ENCODE data around the gene BBX. TPM values are rescaled to one million over a fixed set of nuclear protein-coding genes. Genes with fewer than 3 reads are reported as not detected.
A peak's percentile ranks its signal among the peaks of the same experiment; 100 is the strongest.

Gene BBX
- total and polyA plus RNA-seq, 2 of the 13 experiments (the other 11 are each of a cell fraction or from before 2014, with no cell fraction given): 13.7 to 23.2 TPM

- Histone ChIP-seq H3K4me2 (ENCODE audit: low read depth, low read length) (peak overlapping the region; percentile 37), H3K4me1 (ENCODE audit: insufficient read depth, low read length) (peaks cover 75% of the 10 kb centered on the region), H2AFZ (ENCODE audit: low read length) (no peak overlapping the region), H3K27me3 (ENCODE audit: control insufficient read depth in 1 of 2, insufficient read depth in 2 of 2, low read length in 2 of 2) (no peaks in the 10 kb centered on the region), H3K9ac (ENCODE audit: insufficient read depth, low read depth, low read length) (no peak overlapping the region), H3K9me3 (ENCODE audit: low read length) (no peaks in the 10 kb centered on the region), H4K20me1 (ENCODE audit: insufficient read depth, low read length) (no peaks in the 10 kb centered on the region), H3K36me3 (replicated peaks in 1 of 2; ENCODE audit: control insufficient read depth in 1 of 2, insufficient read depth in 2 of 2, low read length in 2 of 2) (no peaks in the 10 kb centered on the region; a peak in 1 of 5 replicates), H3K79me2 (ENCODE audit: insufficient read depth, low read length) (peaks cover 3% of the 10 kb centered on the region), H3K4me3 (replicated peaks in 1 of 3; ENCODE audit: insufficient read depth in 1 of 3, low read depth in 2 of 3, low read length in 3 of 3) (no peak overlapping the region; a peak in 1 of 6 replicates), H3K27ac (ENCODE audit: extremely low read length, insufficient read depth, low read length) (peak overlapping the region; percentile 50)
- ATAC-seq (no peak; the same call in 1 of the 3 replicates), DNase-seq (ENCODE audit: low spot score) (peak; percentile 73), FAIRE-seq (peak; percentile 51)
- BruUV-seq (replicated peaks): no TSS peak
- in situ Hi-C loops (cut with HindIII; ENCODE audit: extremely low pct_ligation_motif_present, low pct_unique_long_range_greater_than_20kb): no loop called here
- ChIA-PET POLR2A (interaction anchor here (0.6 kb wide), 1 partner anchor 956 kb away, joined by 3 read pairs; no protein-coding TSS in a partner anchor), CTCF (ENCODE audit: low intra/inter-chr PET ratio, low total read pairs) (interaction anchor here (1.2 to 1.8 kb wide), 2 partner anchors 12 to 157 kb away, joined by 3 to 5 read pairs; no protein-coding TSS in a partner anchor)
- WGBS (ENCODE audit: low lambda C conversion rate): 11% methylated on average over 6 of the region's 6 CpGs
- intact Hi-C loops (cut with micrococcal nuclease; ENCODE audit: unreplicated experiment): loop anchor here (2.0 kb wide), 1 partner anchor 25 kb away; no protein-coding TSS in a partner anchor
- TF ChIP-seq ZXDC (CRISPR knock-in tag; IDR thresholded peaks at IDR 0.05): no peak
- TF ChIP-seq MATR3 (CRISPR knock-in tag; IDR thresholded peaks at IDR 0.05): no peak
- no peak for TF ChIP-seq ZNF564 (CRISPR knock-in tag; IDR thresholded peaks at IDR 0.05)
- no peak for TF ChIP-seq PLRG1 (conservative IDR thresholded peaks at IDR 0.05)
- no peak for TF ChIP-seq THAP9 (CRISPR knock-in tag; IDR thresholded peaks at IDR 0.05; ENCODE audit: borderline replicate concordance)
- no peak for TF ChIP-seq GMEB1 (CRISPR knock-in tag; IDR thresholded peaks at IDR 0.05; ENCODE audit: borderline replicate concordance)
- TF ChIP-seq ZNF552 (CRISPR knock-in tag; IDR thresholded peaks at IDR 0.05; ENCODE audit: borderline replicate concordance): no peak
- TF ChIP-seq SRSF9 (IDR thresholded peaks at IDR 0.05; ENCODE audit: borderline replicate concordance, insufficient read depth, low read depth, low read length, poor library complexity, severe bottlenecking): no peak
- TF ChIP-seq DRAP1 (CRISPR knock-in tag; IDR thresholded peaks at IDR 0.05): no peak
- no peak for TF ChIP-seq CC2D1A (CRISPR knock-in tag; IDR thresholded peaks at IDR 0.05)
- TF ChIP-seq HOXA9 (CRISPR knock-in tag; IDR thresholded peaks at IDR 0.05; ENCODE audit: borderline replicate concordance): no peak
- TF ChIP-seq SAP130 (CRISPR knock-in tag; IDR thresholded peaks at IDR 0.05; ENCODE audit: low read depth): peak; percentile 37; the same call in 1 of the 2 replicates
- no peak for TF ChIP-seq NKX3-1 (CRISPR knock-in tag; IDR thresholded peaks at IDR 0.05)
- no peak for TF ChIP-seq SP2 (CRISPR knock-in tag; IDR thresholded peaks at IDR 0.05)
- no peak for TF ChIP-seq HOXD1 (CRISPR knock-in tag; IDR thresholded peaks at IDR 0.05)
- no peak for TF ChIP-seq ATF3 (CRISPR knock-in tag; IDR thresholded peaks at IDR 0.05)
- TF ChIP-seq RCOR2 (CRISPR knock-in tag; IDR thresholded peaks at IDR 0.05): peak; percentile 80
- no peak for TF ChIP-seq ZNF350 (CRISPR knock-in tag; IDR thresholded peaks at IDR 0.05; ENCODE audit: borderline replicate concordance, low read depth)
Observed at GRCh38 chr3:107689355-107689754, 166.6 kb downstream of the BBX start.
